Measurements from ENCODE around the gene C21orf58.
"Not testable (repeated sequence)": the region's sequence is repeated elsewhere in the genome, so short reads cannot be mapped to it uniquely, and the experiment has no call there.

Gene C21orf58

DNA sequence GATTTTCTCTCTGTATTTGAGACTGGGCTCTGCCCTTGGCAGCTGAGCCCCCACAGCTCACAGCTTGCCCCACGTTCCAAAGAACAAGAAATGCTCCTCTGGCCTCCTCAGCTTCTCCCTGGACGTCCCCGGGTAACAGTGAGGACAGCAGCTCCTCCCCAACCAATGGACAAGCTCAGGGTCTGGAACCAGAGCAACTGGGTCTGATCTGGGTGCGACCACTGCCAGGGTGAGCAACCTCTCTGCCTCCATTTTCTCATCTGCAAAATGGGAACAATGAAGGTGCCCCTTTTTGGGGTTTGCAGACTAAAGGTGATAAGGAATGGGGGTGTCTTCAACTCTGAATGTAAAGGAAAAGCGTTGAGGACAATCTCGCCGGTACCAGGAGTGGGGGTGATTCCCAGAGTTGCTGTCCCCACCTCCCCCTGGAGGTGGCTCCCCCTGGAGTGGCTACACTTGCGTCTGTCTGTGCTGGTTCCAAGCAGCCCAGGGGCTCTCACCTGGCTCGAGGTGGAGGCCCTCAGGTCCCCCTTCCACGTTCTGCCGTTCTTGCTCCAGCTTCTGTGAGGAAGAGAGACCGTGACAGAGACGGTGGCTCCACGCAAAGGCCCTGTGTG, 6.9 kb downstream of the C21orf58 start:
- H3K4me3 ChIP-seq (ENCODE audit: low read depth, low read length), result no peak overlapping the region
- no peak for TF ChIP-seq CTCF (IDR thresholded peaks at IDR 0.05; ENCODE audit: low read depth, low read length)

DNA sequence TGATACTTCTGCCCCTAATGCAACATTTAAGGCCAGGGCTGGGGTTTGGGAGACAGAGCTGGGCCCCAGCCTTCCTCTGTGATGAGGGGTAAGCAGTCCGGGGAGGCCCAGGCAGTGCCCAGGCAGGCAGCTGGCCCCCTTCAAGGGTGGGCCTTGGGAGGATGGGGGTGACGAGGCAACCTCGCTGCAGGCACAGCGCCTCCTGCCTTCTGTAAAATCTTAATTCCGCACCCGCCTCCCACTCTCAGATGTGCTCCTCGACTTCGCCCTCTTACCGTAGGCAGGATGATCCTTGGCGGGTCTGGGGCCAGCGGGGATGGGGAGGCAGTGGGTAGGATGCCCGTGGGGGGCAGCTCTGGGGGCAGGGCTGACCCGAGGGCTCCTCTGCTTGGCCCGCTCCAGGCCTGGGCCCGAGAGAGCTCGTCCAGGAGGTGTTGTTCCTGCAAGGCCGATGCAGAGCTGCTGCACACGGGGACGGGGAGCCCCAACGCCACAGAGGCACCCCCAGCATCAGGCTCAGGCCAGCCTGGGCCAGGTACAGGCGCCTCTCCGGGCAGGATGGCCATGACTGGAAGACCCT, 9.1 kb downstream of the C21orf58 start:
- no peak for TF ChIP-seq CTCF (IDR thresholded peaks at IDR 0.05; ENCODE audit: low read depth, low read length)
- no peak overlapping the region for H3K4me3 ChIP-seq (ENCODE audit: low read depth, low read length)

GRCh38 chr21:46312949-46313348, 10.7 kb downstream of the C21orf58 start:
- no peak for TF ChIP-seq CTCF (IDR thresholded peaks at IDR 0.05; ENCODE audit: low read depth, low read length)
- no peak overlapping the region for H3K4me3 ChIP-seq (ENCODE audit: low read depth, low read length)

DNA sequence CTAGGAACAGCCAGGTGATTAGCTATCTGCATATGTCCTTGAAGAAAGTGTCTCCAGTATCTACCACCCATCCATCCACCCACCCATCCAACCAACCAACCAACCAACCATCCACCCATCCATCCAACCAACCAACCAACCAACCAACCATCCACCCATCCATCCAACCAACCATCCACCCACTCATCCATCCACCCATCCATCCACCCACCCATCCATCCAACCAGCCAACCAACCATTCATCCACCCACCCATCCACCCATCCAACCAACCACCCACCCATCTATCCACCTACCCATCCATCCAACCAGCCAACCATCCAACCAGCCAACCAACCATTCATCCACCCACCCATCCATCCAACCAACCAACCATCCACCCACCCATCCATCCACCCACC, 12.1 kb downstream of the C21orf58 start:
- TF ChIP-seq CTCF (IDR thresholded peaks at IDR 0.05; ENCODE audit: low read depth, low read length), result no peak
- H3K4me3 ChIP-seq (ENCODE audit: low read depth, low read length), result no peak overlapping the region

DNA sequence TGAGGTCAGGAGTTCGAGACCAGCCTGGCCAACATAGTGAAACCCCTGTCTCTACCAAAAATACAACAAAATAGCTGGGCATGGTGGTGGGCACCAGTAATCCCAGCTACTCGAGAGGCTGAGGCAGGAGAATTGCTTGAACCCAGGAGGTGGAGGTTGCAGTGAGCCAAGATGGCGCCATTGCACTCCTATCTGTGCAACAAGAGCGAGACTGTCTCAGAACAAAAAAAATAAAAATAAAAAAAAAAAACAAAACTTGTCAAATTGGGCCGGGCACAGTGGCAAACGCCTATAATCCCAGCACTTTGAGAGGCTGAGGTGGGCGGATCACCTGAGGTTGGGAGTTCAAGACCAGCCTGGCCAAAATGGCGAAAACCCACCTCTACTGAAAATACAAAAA, 13.4 kb downstream of the C21orf58 start:
- H3K4me3 ChIP-seq (ENCODE audit: low read depth, low read length), result not testable (repeated sequence)

DNA sequence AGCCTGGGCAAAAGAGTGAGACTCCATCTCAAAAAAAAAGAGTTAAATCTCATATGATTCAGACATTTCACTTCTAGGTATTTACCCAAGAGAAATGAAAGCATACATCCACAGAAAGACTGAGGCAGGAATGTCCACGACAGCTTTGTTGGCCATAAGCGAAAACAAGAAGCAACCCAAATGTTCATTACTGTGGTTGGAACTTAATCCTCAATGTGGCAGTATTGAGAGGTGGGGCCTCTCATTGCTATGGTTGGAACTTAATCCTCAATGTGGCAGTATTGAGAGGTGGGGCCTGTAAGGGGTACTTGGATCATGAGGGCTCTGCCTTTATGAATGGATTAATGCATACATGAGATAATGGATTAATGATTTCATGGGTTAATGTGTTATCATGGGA, 15.2 kb downstream of the C21orf58 start:
- no peak for TF ChIP-seq CTCF (IDR thresholded peaks at IDR 0.05; ENCODE audit: low read depth, low read length)
- H3K4me3 ChIP-seq (ENCODE audit: low read depth, low read length), result no peak overlapping the region

DNA sequence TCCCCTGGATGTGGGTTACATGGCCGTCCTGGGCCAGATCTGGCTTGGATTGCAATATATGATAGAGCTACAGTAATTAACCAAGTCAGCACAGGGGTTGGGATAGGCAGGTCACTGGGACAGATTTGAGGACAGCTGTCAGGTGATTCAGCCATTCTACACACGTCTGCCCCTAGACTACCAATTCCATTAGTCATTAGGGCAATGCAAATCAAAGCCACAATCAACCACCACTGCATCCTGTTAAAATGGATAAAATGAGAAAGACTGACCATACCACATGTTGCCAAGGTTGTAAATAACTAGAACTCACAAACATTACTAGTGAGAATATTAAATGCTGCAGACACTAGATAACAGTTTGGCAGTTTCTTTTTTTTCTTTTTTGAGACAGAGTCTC, 16.0 kb downstream of the C21orf58 start:
- no peak for TF ChIP-seq CTCF (IDR thresholded peaks at IDR 0.05; ENCODE audit: low read depth, low read length)
- H3K4me3 ChIP-seq (ENCODE audit: low read depth, low read length), result no peak overlapping the region

GRCh38 chr21:46304955-46305354, 18.7 kb downstream of the C21orf58 start:
- TF ChIP-seq CTCF (IDR thresholded peaks at IDR 0.05; ENCODE audit: low read depth, low read length), result no peak
- H3K4me3 ChIP-seq (ENCODE audit: low read depth, low read length), result no peak overlapping the region

All from WI38 (cell line).